GM18505 (cell line): ENCODE measurements around the gene GNAT1.

Experiments
- ATAC-seq: cut with Tn5 transposase; IDR thresholded peaks from one replicate; pipeline ENCODE4 v1.9.1; 2021; ENCODE audit not compliant: unreplicated experiment
- POLR2A ChIP-seq: IDR thresholded peaks from 4 replicates; pipeline ENCODE4 v1.6.1; 2011; ENCODE audit warnings: borderline replicate concordance; ENCODE audit not compliant: insufficient read depth, insufficient read length; ENCODE audit errors: extremely low read depth

The GNAT1 gene

DNA sequence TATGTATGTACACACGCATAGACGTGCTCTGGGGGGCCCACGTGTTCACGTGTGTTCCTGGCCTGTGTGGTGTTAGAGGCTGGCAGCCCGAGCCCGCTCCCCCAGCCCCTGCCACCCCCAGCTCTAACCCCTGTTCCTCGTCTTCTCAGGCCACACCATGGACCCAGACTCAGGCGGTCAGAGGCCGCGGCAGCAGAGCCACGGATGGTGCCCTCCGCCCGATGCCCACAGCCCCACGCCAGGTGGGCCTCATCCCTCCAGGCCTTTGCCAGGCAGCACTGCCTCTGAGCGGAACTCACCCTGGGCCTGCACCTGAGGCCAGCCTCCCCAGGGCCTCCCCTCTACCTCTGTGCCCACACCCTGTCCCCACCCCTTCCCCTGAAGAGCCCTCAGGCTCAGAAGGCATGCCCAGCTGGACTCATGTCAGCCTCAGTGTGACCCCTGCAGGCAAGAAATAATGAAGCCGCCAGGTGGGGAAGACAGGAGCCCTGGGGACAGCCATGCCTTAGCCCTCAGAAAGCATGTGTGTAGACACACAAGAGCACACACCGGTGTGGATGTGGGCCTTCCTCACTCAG lies 16.4 kb upstream of the GNAT1 start:
- no peak for TF ChIP-seq POLR2A
- no peak for ATAC-seq

GRCh38 chr3:50177346-50177745 lies 14.1 kb upstream of the GNAT1 start:
- no peak for ATAC-seq

GRCh38 chr3:50179710-50180109 lies 11.7 kb upstream of the GNAT1 start:
- no peak for TF ChIP-seq POLR2A
- no peak for ATAC-seq

More at GRCh38 chr3:50177346-50177745, 14.1 kb upstream of the GNAT1 start:
- TF ChIP-seq POLR2A, result no peak

DNA sequence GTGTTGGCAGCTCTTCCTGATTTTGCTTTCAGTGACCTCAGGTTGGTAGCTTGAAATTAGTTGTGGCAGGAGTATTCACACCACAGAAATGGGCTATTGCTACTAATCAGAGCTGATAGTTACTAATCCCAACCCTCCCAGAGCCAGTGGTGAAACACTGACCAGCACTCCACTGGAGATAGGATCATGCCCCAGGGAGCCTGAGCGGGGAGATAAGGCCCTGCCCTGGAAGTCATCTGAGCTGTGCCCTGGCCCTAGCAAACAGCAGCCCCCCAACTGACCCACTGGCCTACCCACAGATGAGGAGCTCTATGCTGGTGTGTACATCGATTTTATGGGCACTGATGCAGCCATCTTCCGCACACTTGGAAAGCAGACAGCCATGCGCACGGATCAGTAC lies 9.4 kb upstream of the GNAT1 start:
- no peak for TF ChIP-seq POLR2A
- ATAC-seq, result no peak

- no peak for TF ChIP-seq POLR2A
These were observed 8.8 kb upstream of the GNAT1 start for GRCh38 chr3:50182533-50183099.

DNA sequence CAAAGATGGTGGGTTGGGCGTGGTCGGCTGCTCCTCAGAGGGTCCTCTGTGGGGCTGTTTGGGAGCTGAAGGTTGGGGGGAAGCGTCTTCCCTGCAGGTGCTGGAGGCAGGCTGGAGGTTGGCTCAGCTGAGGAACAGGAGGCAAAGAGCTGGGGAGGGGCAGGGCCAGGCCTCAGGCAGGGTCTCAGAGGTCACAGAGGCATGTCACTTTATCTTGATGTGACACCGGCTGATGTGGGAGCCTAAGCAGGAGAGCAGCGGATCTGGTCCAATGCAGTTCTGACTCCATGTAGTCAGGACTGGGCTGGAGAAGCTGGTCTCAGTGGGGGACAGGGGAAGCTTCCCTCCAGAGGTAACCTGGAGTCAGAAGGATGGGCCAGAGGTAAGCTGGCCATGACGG lies 7.7 kb upstream of the GNAT1 start:
- TF ChIP-seq POLR2A, result no peak
- ATAC-seq, result no peak

More at GRCh38 chr3:50182533-50183099, 8.8 kb upstream of the GNAT1 start:
- no peak for ATAC-seq

DNA sequence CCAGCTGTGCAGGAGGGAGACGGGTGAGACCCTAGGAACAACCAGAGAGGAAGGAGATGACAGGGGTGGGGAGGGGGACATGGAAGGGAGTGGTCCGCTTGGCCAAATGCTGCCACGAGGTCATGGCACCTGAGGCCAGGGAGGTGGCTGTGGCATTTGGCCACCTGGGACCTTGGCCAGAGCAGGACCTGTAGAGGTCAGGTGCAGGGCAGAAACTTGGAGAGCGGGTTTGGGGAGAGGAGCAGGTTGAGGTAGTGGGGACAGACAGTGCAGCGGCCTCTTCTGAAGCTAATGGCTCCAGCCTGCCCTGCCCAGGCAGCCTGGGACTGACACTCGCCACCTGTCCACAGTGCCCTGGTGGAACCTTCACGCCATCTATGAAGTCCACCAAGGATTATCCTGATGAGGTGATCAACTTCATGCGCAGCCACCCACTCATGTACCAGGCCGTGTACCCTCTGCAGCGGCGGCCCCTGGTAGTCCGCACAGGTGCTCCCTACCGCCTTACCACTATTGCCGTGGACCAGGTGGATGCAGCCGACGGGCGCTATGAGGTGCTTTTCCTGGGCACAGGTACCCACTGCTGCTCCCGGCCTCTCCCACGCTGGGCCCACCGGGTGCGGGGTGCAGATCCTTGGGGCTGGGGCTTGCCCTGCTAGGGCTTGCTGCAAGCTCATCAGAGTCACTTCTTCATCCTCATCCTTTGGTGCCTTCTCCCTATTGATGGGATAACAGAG lies 7.0 kb upstream of the GNAT1 start:
- ATAC-seq, result no peak
- no peak for TF ChIP-seq POLR2A

DNA sequence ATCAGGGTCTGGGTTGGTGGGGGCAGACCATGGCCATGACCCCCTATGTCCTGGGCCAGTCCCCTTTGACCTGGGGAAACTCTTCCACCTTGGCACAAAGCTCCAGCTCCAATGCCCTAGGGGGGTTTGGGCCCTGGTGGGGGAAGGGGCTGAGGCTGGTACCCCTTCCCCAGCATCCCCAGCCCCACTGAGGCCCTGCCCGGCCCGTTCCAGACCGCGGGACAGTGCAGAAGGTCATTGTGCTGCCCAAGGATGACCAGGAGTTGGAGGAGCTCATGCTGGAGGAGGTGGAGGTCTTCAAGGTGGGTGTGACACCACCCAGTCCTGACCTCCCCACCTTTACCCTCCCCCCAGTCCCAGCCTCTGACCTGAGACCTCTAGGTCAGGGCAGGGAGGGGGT lies 6.2 kb upstream of the GNAT1 start:
- no peak for ATAC-seq
- no peak for TF ChIP-seq POLR2A

DNA sequence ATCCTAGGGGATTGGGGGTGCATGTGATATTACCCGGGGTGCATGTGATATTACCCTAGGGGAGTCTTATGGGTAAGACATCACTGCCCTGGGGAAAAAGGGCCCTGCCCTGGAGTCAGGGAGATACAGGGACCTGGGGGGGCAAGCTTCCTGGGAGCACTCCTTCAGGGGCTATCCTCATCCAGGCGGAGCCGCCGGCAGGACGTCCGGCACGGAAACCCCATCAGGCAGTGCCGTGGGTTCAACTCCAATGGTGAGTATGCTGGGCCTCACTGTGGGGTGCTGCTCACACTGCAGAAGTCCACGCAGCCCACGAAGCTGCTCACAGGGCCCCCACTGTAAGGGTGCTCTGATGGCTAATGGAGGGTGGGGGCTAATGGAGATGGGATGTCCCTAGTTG lies 5.3 kb upstream of the GNAT1 start:
- ATAC-seq, result no peak
- no peak for TF ChIP-seq POLR2A

DNA sequence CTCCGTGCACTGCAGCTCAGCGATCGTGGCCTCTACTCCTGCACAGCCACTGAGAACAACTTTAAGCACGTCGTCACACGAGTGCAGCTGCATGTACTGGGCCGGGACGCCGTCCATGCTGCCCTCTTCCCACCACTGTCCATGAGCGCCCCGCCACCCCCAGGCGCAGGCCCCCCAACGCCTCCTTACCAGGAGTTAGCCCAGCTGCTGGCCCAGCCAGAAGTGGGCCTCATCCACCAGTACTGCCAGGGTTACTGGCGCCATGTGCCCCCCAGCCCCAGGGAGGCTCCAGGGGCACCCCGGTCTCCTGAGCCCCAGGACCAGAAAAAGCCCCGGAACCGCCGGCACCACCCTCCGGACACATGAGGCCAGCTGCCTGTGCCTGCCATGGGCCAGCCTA lies 3.7 kb upstream of the GNAT1 start:
- ATAC-seq, result no peak
- no peak for TF ChIP-seq POLR2A

- ATAC-seq, result no peak
- no peak for TF ChIP-seq POLR2A
These were observed 2.1 kb upstream of the GNAT1 start for GRCh38 chr3:50189274-50189673.

GRCh38 chr3:50189989-50190388 lies 1.4 kb upstream of the GNAT1 start:
- TF ChIP-seq POLR2A, result no peak
- ATAC-seq, result no peak

- no peak for ATAC-seq
- TF ChIP-seq POLR2A, result no peak
These were observed 714 bp downstream of the GNAT1 start for GRCh38 chr3:50192124-50192523.

DNA sequence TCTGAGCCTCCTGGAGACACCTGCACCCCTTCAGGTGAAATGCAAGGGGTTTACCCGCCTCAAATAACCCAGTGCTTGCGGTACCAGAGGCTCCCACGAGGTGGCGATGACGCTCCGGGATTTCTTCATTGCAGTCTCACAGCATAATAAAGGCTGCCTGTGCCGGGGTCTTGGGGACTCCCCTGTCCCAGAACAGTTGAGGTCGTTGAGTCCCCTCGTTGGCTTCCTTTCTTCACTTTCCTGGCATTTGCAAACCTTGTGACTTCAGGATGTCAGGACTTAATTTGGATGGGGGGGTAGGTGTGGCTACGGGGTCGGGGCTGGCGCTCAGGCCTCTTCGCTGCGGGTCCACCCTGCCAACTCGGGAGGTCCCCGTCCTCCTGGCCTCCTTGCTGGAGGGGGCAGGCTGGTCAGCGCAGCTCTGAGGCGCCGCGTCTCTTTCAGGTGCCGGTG lies 1.3 kb downstream of the GNAT1 start:
- no peak for ATAC-seq

More for the DNA sequence above, 1.3 kb downstream of the GNAT1 start:
- TF ChIP-seq POLR2A, result no peak
